A172 (cell line): ENCODE measurements around the gene MZT1. TPM values are rescaled to one million over a fixed set of nuclear protein-coding genes. Genes with fewer than 3 reads are reported as not detected.
"Not testable (repeated sequence)": the region's sequence is repeated elsewhere in the genome, so short reads cannot be mapped to it uniquely, and the experiment has no call there.

Experiments used
- DNase-seq: peaks from one replicate; pipeline ENCODE4 v3.0.0-alpha.2; 2015; ENCODE audit warnings: low spot score
- total RNA-seq: library from RNA; depleted of rRNA; stranded (reverse); fragments of >200 nt; shearing (Covaris generic); gene quantifications from 2 replicates; pipeline ENCODE4 v1.2.3, GENCODE V29; 2014; rRNA removed

Gene MZT1, protein sequence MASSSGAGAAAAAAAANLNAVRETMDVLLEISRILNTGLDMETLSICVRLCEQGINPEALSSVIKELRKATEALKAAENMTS
- total RNA-seq: 43.7 and 56.4 TPM in 2 replicates

DNA sequence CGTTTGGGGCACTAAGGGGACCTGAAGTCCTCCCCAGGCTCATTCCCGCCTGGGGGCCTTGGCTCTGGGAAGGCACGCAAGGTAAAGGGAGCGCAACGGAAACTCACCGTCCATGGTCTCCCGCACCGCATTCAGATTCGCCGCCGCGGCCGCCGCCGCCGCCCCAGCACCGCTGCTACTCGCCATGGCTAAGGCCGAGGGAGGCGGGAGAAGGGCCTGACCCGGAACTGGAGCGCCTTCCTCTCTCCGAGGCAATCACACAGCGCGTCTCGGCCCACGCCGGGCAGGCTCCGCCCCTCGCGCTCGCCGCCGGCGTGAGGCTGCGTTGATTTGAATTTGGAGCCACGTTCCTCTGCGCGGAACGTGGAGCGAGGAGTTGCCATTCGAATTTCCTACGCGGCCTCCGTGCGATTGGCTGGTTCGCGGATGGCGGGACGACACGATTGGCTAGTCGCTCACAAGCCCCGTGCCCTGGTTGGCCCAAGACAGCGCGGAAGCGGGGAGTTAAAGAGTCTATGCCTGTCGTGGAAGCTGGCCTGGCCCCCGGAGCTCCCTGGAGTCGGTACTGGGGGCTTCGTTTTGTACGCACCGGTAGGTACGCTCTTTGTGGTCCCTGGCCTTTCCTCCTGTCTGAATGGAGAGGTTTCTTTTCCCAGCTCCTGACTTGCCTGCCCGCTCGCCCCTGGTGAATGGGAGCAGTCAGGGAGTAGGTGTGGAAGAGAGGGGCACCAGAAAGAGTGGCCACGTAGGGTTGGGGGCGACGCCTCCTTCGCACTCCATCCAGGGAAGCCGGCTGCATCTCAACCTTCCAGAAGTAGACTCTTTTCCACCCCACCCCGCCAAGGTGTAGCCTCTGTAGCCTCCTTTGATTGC is at the start of gene MZT1, which contains the start of gene BORA:
Gene MZT1, minus strand, starts transcription at position 213 of the 873 bp plus-strand sequence. Its CDS starts 27 bp downstream, at position 186.
Gene BORA, plus strand, starts transcription at position 507 of the 873 bp plus-strand sequence. CDS start 1,018 bp downstream, outside the sequence.
- peak; percentile 94 for DNase-seq

DNA sequence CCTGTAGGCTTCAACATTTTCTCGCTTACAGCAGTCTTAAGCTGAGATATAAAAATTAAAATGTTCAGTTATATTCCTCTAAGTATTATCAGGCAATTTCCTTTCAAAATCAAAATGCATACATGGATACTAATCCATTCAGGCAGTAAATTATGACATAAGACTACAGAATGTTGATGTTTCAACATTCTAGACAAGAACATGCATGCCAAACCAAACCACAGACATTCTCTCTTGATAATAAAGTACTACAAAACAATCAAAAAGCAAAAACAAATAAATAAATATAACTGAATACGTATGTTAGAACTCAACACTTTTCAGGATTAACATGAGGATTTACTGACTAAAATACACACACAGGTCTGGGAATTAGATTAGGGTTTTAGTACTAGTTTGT is 46.6 kb upstream of the MZT1 start:
- no peak for DNase-seq

DNA sequence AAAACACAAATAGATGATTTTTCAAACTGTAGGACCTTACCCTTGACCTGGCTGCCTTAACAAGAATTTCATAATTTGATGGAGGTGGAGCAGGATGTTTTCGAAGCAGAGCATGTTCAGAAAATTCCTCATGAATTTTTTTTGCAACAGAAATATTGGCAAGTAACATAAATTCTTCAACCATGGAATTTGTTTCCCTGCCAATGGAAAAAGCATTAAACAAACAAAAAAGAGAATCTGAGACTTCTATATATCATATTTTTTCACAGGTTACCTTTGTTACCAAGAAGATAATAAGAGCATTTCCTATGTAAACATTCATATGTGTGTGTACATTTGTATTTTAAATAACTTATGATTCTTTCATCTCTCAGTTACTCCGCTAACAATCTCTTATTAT is 36.0 kb upstream of the MZT1 start:
- DNase-seq: no peak

DNA sequence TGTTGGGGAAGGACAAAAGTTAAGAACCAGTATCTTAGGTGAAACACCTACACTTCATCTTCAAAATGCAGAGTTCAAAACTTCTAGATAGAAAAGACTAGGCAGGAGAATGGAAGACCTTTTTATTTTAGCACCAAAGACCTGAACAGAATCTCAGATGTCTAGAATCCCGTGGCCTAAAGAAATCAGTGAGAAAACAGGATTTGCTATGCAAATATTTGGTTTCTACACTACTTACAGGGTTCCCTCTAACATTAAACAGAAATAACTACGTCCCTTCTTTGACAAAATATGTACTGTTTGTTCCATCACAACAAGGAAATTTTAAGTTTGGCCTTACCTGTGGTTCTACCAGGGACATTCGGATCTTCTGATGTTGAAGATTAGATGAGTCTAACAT is 32.8 kb upstream of the MZT1 start:
- DNase-seq: no peak

DNA sequence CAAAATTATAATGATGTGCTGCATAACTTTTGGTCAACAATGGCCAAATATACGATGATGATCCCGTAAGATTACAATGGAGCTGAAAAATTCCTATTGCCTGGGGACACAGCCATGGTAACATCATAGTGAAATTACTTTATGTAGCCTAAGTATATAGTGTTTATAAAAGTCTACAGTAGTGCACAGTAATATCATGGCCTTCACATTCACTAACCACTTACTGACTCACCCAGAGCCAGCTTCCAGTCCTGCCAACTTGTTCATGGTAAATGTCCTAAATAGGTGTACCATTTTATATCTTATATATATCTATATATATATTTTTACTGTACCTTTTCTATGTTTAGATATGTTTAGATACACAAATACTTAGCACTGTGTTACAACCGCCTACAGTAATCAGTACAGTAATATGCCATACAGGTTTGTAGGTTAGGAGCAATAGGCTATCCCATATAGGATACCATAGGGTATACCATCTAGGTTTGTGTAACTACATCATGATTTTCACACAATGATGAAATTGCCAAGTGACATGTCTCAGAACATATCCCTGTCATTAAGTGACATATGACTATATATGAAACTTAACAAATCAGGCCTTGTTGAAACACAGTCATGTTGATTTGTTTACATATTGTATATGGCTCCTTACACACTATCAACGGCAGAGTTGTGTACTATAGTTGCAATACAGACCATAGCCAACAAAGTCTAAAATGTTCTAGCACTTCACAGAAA is 30.5 kb upstream of the MZT1 start:
- peak; percentile 1 for DNase-seq

DNA sequence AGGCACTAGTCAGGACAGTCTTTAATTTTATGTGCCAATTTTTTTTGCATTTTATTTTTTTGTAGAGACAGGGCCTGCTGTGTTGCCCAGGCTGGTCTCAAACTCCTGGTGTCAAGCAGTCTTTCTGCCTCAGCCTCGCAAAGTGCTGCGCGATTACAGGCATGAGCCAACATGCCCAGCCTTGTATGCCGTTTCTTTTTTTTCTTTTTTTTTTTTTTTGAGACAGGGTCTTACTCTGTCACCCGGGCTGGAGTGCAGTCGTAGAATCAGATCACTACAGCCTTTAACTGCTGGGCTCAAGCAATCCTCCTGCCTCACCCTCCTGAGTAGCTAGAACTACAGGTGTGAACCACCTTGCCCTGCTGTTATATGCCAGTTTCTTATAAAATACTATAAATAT is 26.7 kb upstream of the MZT1 start:
- DNase-seq: no peak

DNA sequence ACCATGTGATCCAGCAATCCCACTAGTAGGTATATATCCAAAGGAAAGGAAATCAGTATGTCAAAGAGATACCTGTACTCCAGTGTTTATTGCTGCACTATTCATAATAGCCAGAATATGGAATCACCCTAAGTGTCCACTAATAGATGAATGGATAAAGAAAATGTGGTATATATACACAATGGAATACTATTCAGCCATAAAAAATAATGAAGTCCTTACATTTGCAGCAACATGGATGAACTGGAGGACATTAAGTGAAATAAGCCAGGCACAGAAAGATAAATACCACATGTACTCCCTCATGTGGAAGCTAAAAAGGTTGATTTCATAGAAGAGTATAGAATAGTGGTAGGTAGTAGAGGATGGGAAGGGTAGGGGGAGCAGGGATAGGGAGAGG is 23.8 kb upstream of the MZT1 start:
- no peak for DNase-seq

DNA sequence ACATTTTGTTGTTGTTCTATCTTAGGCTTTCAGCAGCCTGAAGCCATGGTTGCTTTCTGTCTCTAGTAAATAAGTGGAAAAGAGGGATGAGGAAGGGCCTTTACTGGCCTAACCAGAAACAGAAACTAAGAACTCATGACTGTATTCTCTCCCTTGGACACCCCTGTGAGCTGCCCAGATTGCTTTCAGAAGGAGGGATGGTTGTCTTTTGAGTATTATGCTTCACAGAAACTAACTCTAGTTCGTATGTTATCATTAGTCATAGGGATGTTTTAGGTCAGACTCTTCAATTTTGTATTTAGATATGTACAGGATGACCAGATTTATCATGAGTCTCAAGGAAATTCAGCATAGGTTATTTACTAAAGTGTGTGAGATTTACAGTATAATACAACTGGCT is 17.8 kb upstream of the MZT1 start:
- no peak for DNase-seq

DNA sequence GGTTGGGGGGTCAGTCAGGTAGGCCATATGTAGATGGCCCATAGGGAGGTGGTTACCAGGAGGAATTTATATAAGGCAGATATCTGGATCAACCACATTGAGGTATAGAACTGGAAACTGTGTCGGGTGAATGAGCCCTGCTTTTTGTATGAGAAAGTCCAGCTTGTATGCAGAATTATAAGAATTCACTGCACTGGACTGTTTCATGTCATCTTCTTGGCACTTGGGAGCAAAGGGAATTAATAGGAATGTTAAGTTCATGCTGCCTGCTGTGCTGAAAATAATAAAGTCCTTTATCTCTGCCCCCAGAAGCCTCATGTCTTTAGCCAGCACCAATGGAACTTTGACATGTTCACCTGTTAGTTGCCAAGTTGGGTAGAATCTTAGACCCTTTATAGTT is 12.6 kb upstream of the MZT1 start:
- DNase-seq: no peak

DNA sequence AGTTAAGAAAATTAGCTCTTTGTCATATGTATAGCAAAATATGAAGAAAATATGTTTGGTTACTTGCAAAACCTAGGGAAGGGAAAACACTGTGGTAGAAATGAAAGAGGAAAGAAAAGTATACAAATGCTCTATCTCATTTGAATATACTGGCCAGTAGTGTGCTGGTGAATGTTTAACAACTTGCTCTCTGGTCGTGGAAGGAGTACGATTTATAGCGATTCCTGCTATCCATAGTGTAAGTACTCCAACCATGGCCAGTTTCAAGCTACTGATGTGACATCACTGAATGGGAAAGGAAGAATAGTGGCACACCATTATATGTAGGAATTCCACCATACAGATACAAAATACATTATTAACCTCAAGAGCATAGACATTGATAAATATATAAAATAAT is 9.6 kb upstream of the MZT1 start:
- no peak for DNase-seq

DNA sequence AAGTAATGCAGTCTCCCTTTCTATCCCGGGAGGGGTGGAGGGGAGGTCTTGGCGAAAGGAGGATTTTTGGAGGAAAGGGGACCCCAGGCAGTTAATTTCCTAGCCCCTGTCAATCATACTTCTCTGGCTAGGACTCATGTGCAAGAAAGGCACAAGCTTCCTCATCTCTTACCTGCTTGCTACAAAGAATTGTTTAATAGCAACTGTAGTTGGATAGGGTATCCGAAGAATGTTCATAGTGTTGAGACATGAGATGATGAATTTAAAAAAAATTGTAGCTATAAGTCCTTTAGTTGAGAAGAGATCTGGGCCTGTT is 819 bp upstream of the MZT1 start:
- DNase-seq: no peak

DNA sequence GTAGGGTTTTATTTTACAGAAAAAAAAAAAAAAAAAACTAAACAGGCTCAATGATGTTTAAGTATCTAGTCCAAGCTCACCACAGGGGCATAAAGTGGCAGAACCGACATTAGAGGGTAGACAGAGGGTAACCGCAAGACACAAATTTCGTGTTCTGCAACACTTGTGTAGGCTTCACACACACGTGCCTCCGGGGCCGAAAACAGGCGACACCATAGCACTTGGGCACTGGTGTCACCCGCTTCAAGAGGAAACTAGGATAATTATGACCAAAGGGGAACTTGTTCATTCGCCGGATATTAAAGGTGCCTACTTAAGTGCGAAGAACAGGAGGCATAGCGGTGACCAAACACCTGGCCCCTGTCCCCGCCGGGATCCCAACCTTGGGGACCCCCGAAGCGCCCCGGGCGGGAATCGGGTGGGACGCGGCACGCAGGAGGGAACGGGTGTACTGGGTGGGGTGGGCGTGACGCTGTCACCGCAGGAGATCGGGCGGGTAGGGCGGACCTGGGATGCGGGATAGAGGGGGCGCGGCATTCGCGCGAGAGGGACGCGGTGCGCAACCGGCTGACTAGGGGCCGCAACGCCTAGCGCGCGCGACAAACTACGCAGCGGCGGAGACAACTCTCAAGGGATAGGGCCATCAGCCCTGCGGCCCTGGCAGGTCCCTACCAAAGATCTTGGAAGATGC is 558 bp downstream of the MZT1 start:
- DNase-seq: no peak

DNA sequence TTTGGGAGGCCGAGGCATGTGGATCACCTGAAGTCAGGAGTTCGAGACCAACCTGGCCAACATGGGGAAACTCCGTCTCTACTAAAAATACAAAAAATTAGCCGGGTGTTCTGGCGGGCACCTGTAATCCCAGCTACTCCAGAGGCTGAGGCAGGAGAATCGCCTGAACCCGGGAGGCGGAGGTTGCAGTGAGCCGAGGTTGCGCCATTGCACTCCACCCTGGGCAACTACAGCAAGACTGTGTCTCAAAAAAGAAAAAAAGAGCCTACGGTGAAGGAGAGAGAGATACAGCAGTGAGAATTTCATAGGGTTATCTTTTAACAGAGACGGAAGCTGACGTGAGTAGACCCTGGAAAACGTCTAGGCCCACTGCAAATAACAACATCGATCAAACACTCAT is 1.2 kb downstream of the MZT1 start:
- not testable (repeated sequence) for DNase-seq

DNA sequence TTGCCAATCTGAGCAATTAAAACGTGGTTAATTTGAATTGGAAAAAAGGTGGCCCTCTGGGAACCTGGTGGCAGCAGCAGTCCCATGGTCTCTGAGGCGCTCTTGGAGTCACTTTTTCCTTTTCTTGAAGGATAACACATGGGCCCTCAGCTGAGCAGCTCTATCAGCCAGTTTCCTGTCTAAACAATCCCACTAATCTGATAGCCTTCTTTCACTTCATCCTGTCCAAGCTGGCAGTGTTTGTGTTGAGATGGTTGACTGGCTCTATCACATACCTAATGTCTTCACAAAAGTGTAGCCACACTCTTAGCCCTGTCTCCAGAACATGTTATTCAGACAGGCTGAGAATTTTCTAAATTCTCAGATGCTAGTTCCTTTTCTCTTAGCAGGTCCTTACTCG is 10.7 kb downstream of the MZT1 start:
- DNase-seq: no peak

DNA sequence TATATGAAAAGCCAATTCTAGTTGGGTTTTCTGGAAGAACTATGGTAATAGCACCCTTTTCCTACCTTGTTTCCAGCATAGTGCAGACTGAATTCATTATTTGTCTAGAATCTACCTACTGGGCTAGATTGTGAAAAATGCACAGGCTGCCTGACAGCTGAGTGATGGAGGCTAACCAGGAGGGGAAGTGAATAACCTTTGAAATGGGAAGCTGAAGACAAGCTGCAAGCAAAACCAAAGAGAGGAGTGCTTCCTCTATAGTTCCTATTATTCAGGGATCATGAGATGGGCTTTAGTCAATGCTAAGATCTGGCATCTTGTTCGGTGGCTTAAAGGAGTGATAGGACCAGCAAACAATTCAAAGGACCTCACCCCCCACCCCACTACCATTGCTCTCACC is 26.9 kb downstream of the MZT1 start:
- DNase-seq: no peak

DNA sequence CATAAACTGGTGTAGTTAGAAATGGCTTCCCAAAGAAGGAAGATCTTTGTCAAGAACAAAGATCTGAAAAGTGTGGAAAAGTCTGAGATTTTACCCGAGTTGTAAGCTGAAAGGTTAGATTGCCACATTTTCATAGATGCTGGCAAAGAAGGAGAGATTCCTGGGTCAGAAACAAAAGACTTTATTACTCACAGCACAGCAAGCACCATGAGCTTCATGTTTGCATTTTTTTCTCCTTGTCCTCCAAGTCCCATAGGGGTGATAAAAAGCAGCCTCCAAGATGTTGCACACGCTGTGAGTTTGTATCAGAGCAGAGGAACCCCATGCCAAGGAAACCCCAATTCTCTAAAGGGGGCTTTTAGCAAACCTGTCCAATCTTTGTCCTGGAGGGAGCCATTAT is 29.3 kb downstream of the MZT1 start:
- no peak for DNase-seq

DNA sequence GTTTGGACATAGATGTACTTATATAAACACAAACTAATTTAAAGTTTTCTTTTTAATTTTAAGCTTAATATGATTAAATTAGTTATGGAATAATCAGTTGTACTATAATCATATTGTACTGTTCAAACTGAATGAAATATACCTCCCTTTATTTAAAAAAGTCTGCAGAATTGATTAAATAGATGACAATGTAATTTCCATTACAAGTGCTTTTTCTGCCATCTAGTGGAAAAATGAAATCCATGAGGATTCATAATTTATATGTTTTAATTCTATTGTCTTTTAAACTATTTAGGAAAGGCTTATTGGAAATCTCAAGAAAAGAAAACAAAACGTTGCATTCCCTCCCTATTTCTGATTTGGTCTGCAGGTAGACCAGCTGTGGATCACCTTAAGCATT is 30.9 kb downstream of the MZT1 start:
- no peak for DNase-seq

DNA sequence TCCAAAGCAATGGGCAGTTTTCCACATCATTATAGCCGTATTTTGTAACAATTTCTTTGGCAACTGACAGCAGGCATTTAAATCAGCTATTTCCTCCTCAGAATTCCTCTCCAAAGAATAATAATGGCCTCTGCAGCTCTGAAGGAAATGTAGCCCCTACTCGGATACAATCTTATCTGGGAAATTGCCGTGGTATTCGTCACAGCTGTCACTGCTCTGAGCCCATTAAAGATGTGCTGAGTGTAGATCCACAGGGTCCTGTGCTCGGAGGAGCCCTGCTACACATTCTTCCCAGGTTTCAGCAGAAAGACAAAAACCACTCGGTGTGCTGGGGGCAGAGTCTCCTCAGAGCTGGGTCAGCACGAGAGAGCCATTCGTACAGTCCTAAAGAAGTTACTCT is 33.1 kb downstream of the MZT1 start:
- DNase-seq: no peak

DNA sequence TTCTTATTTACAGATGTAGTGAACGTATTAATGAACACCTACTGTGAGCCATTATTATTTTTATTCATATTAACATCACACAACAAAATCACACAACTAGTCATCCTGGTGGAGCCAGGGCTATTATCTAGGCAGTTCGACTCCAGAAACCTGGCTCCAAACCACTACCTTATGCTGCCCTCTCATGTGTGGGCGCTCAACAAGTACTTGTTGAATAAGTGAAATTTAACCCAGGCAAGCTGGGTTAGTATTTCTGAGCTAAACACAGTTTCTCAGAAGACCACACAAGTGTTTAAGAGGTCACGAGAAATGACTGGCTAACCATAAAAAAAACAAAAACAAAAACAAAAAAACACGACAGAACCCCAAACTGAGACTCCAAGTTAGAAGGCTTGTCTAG is 33.6 kb downstream of the MZT1 start:
- no peak for DNase-seq

DNA sequence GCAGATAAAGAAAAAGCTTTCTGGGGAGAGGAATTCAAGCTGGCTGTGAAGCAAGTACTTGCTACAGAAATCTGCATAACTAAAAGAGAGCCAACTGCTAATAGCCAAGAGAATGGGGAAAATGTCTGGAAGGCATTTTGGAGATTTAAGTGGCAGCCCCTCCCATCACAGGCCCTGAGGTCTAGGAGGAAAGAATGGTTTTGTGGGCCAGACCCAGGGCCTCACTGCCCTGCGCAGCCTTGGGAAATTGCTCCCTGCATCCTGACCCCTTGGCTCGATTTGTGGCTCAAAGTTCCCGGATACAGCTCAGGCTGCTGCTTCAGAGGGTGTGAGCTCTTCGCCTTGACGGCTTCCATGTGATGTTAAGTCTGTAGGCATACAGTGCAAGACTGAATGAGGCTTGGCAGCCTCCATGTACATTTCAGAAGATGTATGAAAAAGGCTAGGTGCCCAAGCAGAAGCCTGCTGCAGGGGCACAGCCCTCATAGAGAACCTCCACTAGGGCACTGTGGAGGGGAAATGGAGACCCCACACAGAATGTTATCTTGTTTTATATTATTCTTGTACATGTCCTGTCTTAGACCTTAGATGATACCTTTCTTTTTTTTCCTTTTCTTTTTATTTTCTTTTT is 34.4 kb downstream of the MZT1 start:
- no peak for DNase-seq

DNA sequence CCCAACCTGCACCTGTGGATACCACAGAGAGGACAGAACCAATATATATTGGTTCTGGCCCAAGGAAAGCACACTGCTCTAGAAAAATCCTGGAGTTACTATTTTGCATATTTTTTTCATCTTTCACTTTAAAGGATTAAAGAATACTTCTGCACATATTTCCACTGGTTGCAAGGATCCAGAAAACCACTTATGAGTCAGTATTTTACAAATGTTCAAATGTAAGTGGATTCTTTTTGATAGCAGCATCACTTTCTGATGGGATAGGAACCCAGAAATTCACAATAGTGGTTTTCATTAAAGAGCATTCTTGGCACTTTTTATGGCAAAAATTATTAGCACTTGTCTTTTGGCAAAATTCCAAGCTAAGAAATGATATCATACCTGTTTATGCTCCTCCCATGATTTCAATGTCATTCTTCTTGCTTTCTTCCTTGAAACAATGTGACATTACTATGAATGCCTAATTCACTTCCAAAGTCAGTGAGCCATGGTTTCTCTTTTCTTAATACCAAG is 38.2 kb downstream of the MZT1 start:
- DNase-seq: no peak

DNA sequence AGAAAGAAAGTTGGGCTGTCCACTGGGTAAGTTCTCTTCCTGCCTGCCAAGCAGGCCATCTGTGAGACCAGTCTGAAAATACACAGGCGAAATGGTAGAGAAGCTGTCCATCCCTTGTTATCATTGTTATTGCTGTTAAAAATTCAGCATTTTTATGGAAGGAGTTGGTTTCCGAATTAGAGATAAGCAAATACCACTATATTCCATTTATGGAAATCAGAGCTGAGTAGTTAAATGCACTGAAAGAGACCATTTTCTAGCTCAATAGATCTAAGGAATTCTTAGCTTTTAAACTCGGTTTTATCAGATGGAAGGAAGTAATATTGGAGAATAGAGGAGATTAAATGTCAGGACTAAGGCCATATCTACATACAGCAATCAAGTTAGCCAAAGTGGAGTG is 40.7 kb downstream of the MZT1 start:
- DNase-seq: no peak
